ENCODE results near the gene SCFD2. TPM values are rescaled to one million over a fixed set of nuclear protein-coding genes. Genes with fewer than 3 reads are reported as not detected.

Gene SCFD2
- total RNA-seq, 4 donors from 2014 or later: 14.3 to 37.8 (median 27.7) TPM

GRCh38 chr4:53123819-53124218 lies 242.0 kb downstream of the SCFD2 start:
- Histone ChIP-seq H3K27me3 (no peaks in the 10 kb centered on the region), H3K27ac (no peak overlapping the region), H3K36me3 (no peaks in the 10 kb centered on the region), H3K4me3 (no peak overlapping the region), H3K4me1 (peaks cover 0 to 7% (median 0%) of the 10 kb centered on the region in 3 donors), H3K9me3 (no peaks in the 10 kb centered on the region)
- 93 to 100% methylated on average over 1 of the region's 1 CpG for WGBS, 2 donors
- TF ChIP-seq CTCF (IDR thresholded peaks at IDR 0.05) (no peak), POLR2A (IDR thresholded peaks at IDR 0.05) (no peak)
- DNase-seq: no peak
- intact Hi-C loops (cut with DNase I): no loop called here

DNA sequence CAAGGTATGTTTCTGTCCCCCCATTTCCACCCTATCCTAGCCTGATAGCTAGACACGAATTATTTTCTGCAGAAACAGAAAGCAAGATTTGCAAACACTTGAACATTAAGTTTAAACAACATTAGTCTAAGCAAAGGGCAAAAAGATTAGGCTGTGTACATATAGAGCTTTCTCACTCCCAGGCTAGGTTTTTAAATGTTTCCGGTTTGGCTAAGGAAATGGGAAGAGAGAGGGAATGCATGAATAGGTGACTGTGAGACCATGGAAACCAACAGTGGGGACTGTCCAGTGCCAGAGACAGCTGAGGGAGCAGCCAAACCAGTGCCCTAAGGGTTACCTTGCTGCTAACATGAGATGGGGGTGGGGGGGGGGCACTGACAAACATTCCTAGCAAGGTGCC lies 242.7 kb downstream of the SCFD2 start:
- no peak for TF ChIP-seq CTCF (IDR thresholded peaks at IDR 0.05)
- TF ChIP-seq POLR2A (IDR thresholded peaks at IDR 0.05): no peak
- 71 to 75% methylated on average over 1 to 2 of the region's 2 CpGs for WGBS, 2 donors

GRCh38 chr4:53122280-53123116 lies 243.4 kb downstream of the SCFD2 start:
- no peak for DNase-seq
- Histone ChIP-seq H3K36me3 (no peaks in the 10 kb centered on the region), H3K27ac (no peak overlapping the region), H3K9me3 (no peaks in the 10 kb centered on the region), H3K4me3 (no peak overlapping the region), H3K27me3 (no peaks in the 10 kb centered on the region), H3K4me1 (no peaks in the 10 kb centered on the region)
- no peak for TF ChIP-seq CTCF (IDR thresholded peaks at IDR 0.05)
- TF ChIP-seq POLR2A (IDR thresholded peaks at IDR 0.05): no peak
- intact Hi-C loops (cut with DNase I): no loop called here
- 76 to 82% methylated on average over 10 of the region's 10 CpGs for WGBS, 2 donors

More for the DNA sequence above, 242.7 kb downstream of the SCFD2 start:
- Histone ChIP-seq H3K4me3 (no peak overlapping the region), H3K36me3 (no peaks in the 10 kb centered on the region), H3K9me3 (no peaks in the 10 kb centered on the region), H3K4me1 (peaks cover 0 to under 1% (median 0%) of the 10 kb centered on the region in 3 donors), H3K27ac (no peak overlapping the region), H3K27me3 (no peaks in the 10 kb centered on the region)
- DNase-seq: no peak
- intact Hi-C loops (cut with DNase I): no loop called here

GRCh38 chr4:53121264-53121865 lies 244.5 kb downstream of the SCFD2 start:
- TF ChIP-seq POLR2A (IDR thresholded peaks at IDR 0.05) (no peak), CTCF (IDR thresholded peaks at IDR 0.05) (no peak)
- no peaks in the 10 kb centered on the region for H3K27me3 ChIP-seq
- no peaks in the 10 kb centered on the region for H3K9me3 ChIP-seq
- no peaks in the 10 kb centered on the region for H3K4me1 ChIP-seq
- H3K27ac ChIP-seq: no peak overlapping the region
- 82 to 94% methylated on average over 6 of the region's 6 CpGs for WGBS, 2 donors
- intact Hi-C loops (cut with DNase I): no loop called here
- DNase-seq: no peak
- no peak overlapping the region for H3K4me3 ChIP-seq
- H3K36me3 ChIP-seq: no peaks in the 10 kb centered on the region

DNA sequence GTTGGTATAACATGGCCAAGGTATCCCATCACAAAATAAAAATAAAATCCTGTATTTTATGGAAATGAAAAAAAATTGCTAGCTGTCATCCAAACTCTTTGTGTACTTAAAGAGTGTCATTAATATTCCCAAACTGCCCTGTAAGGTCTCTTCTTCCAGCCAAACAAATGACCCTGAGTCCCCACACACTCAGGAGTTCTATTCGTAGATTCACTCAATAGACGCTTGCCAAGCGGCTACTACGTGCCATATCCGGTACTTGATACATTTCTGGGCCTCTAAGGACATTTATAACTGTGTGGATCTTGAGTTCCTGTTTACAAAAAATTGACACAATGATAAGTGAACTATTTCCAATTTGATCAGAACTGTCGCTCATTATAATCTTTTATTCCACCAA lies 245.1 kb downstream of the SCFD2 start:
- no peak for DNase-seq
- no peak for TF ChIP-seq POLR2A (IDR thresholded peaks at IDR 0.05)
- TF ChIP-seq CTCF (IDR thresholded peaks at IDR 0.05): no peak
- Histone ChIP-seq H3K27me3 (no peaks in the 10 kb centered on the region), H3K9me3 (no peaks in the 10 kb centered on the region), H3K4me3 (no peak overlapping the region), H3K4me1 (no peaks in the 10 kb centered on the region), H3K27ac (no peak overlapping the region), H3K36me3 (no peaks in the 10 kb centered on the region)
- WGBS, 2 donors: 80 to 87% methylated on average over 6 of the region's 6 CpGs
- intact Hi-C loops (cut with DNase I): no loop called here
